OCI-LY7 (cell line): Measurements from ENCODE around the gene CELF2.

Experiments
- CTCF ChIP-seq: fragments of 200-600 bp; sonication (generic); conservative IDR thresholded peaks from 2 replicates; pipeline ENCODE4 v1.5.1; 2014; ENCODE audit warnings: mild to moderate bottlenecking, antibody characterized with exemption, low read length, moderate library complexity, mixed read lengths
- EZH2phosphoT487 ChIP-seq: fragments of 200-600 bp; sonication (generic); IDR thresholded peaks from 2 replicates; pipeline ENCODE4 v1.6.1; 2018; ENCODE audit warnings: low read depth, borderline replicate concordance, mild to moderate bottlenecking, mixed run types, antibody characterized with exemption, low read length, moderate library complexity, mixed read lengths

DNA sequence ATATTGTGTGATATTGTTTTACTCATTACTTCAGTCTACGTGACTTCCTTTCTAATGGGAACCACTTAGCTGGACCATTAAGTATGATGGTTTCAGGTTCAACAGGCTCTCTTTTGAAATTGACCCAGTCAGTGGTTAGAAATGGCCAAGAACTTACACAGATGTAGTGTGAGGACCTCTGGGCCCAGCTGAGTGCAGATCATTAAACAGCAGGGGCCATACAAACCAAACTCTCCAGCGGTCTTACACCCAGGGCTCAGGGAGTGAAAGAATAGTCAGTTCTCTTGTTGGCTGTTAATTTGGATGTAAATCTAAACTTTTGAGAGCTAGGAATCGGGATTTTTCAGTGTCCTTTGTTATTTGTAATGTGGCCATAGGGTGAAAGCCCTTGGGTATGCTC lies 107.3 kb downstream of the CELF2 start:
- no peak for TF ChIP-seq CTCF
- TF ChIP-seq EZH2phosphoT487 = no peak
